ENCODE results near the gene PAK1.

The PAK1 gene

GRCh38 chr11:77325159-77325558, 148.7 kb downstream of the PAK1 start:
- TF ChIP-seq CTCF (IDR thresholded peaks at IDR 0.05; ENCODE audit: control extremely low read depth, extremely low read depth, low read depth, missing control alignments) = no peak
- CTCF ChIA-PET = interaction anchor here (0.8 to 1.4 kb wide), 2 partner anchors 14 to 39 kb away, joined by 3 to 4 read pairs; no protein-coding TSS in a partner anchor
- no peak for DNase-seq (ENCODE audit: extremely low spot score)
- POLR2A ChIA-PET = no interaction called here

- no peak for TF ChIP-seq CTCF (IDR thresholded peaks at IDR 0.05; ENCODE audit: control extremely low read depth, extremely low read depth, low read depth, missing control alignments)
- ChIA-PET POLR2A (no interaction called here), CTCF (interaction anchor here (0.8 to 1.4 kb wide), 2 partner anchors 13 to 39 kb away, joined by 3 to 4 read pairs; no protein-coding TSS in a partner anchor)
- no peak for DNase-seq (ENCODE audit: extremely low spot score)
These were observed 149.4 kb downstream of the PAK1 start for GRCh38 chr11:77324508-77324907.

- ChIA-PET CTCF (interaction anchor here (0.7 to 0.9 kb wide), 2 partner anchors 9 to 11 kb away, joined by 3 read pairs; no protein-coding TSS in a partner anchor), POLR2A (no interaction called here)
- TF ChIP-seq CTCF (IDR thresholded peaks at IDR 0.05; ENCODE audit: control extremely low read depth, extremely low read depth, low read depth, missing control alignments) = no peak
These were observed 150.8 kb downstream of the PAK1 start for GRCh38 chr11:77322926-77323590.

GRCh38 chr11:77322506-77322905, 151.4 kb downstream of the PAK1 start:
- no peak for DNase-seq (ENCODE audit: extremely low spot score)
- TF ChIP-seq CTCF (IDR thresholded peaks at IDR 0.05; ENCODE audit: control extremely low read depth, extremely low read depth, low read depth, missing control alignments) = no peak
- POLR2A ChIA-PET = no interaction called here
- CTCF ChIA-PET = interaction anchor here (0.7 to 0.9 kb wide), 2 partner anchors 10 kb away, joined by 3 read pairs; no protein-coding TSS in a partner anchor

More at GRCh38 chr11:77322926-77323590, 150.8 kb downstream of the PAK1 start:
- no peak for DNase-seq (ENCODE audit: extremely low spot score)

GRCh38 chr11:77320351-77320750, 153.5 kb downstream of the PAK1 start:
- TF ChIP-seq CTCF (IDR thresholded peaks at IDR 0.05; ENCODE audit: control extremely low read depth, extremely low read depth, low read depth, missing control alignments) = no peak
- POLR2A ChIA-PET = no interaction called here
- DNase-seq (ENCODE audit: extremely low spot score) = no peak
- CTCF ChIA-PET = interaction anchor here (1.2 kb wide), 1 partner anchor 12 kb away, joined by 4 read pairs; no protein-coding TSS in a partner anchor

- DNase-seq (ENCODE audit: extremely low spot score) = no peak
- no peak for TF ChIP-seq CTCF (IDR thresholded peaks at IDR 0.05; ENCODE audit: control extremely low read depth, extremely low read depth, low read depth, missing control alignments)
- POLR2A ChIA-PET = no interaction called here
- CTCF ChIA-PET = interaction anchor here (1.3 to 1.6 kb wide), 2 partner anchors 15 to 192 kb away, joined by 3 to 4 read pairs; no protein-coding TSS in a partner anchor
These were observed 155.3 kb downstream of the PAK1 start for GRCh38 chr11:77318600-77318999.
